ENCODE data around the gene KRTAP4-16.

DNA sequence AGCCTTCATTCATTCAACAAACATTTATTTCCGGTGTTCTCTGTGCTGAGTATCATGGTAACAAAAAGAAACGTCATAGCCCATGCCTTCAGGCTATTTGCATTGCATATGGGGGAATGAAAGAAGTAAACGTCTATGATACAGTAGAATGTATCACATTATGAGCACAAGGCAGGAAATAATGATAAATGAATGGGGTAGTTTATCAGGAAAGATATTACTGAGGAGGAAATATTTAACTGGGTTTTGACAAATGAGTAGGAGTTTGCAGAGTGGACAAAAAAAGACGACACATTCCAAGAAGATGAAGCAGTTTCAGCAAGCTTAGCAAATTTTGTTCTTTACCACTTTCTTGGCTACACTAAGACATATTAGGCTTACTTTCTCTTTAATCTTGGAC lies 19.4 kb downstream of the KRTAP4-16 start:
- TF ChIP-seq, protein P1, sequence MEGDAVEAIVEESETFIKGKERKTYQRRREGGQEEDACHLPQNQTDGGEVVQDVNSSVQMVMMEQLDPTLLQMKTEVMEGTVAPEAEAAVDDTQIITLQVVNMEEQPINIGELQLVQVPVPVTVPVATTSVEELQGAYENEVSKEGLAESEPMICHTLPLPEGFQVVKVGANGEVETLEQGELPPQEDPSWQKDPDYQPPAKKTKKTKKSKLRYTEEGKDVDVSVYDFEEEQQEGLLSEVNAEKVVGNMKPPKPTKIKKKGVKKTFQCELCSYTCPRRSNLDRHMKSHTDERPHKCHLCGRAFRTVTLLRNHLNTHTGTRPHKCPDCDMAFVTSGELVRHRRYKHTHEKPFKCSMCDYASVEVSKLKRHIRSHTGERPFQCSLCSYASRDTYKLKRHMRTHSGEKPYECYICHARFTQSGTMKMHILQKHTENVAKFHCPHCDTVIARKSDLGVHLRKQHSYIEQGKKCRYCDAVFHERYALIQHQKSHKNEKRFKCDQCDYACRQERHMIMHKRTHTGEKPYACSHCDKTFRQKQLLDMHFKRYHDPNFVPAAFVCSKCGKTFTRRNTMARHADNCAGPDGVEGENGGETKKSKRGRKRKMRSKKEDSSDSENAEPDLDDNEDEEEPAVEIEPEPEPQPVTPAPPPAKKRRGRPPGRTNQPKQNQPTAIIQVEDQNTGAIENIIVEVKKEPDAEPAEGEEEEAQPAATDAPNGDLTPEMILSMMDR (IDR thresholded peaks at IDR 0.05): no peak
- TF ChIP-seq EZH2phosphoT487 (IDR thresholded peaks at IDR 0.05) (no peak), EZH2 (IDR thresholded peaks at IDR 0.05) (no peak)
